Measurements from ENCODE around the gene LMNA.
A peak's percentile ranks its signal among the peaks of the same experiment; 100 is the strongest.
"Not testable (repeated sequence)": the region's sequence is repeated elsewhere in the genome, so short reads cannot be mapped to it uniquely, and the experiment has no call there.

LMNA gene

GRCh38 chr1:156121005-156121404 is 6.5 kb downstream of the LMNA start:
- DNase-seq (ENCODE audit: low read depth in 2 of 3, low spot score in 2 of 3) = not testable (repeated sequence)

GRCh38 chr1:156121457-156121856 is 6.9 kb downstream of the LMNA start:
- DNase-seq (ENCODE audit: low read depth in 2 of 3, low spot score in 2 of 3) = no peak

GRCh38 chr1:156122086-156122485 is 7.6 kb downstream of the LMNA start:
- DNase-seq (ENCODE audit: low read depth in 2 of 3, low spot score in 2 of 3) = no peak

GRCh38 chr1:156122519-156123355 is 8.2 kb downstream of the LMNA start:
- no peak for DNase-seq (ENCODE audit: low read depth in 2 of 3, low spot score in 2 of 3)

GRCh38 chr1:156123356-156124196 is 9.1 kb downstream of the LMNA start:
- no peak for DNase-seq (ENCODE audit: low read depth in 2 of 3, low spot score in 2 of 3)

GRCh38 chr1:156124557-156125483 is 10.3 kb downstream of the LMNA start:
- no peak for DNase-seq (ENCODE audit: low read depth in 2 of 3, low spot score in 2 of 3)

- not testable (repeated sequence) for DNase-seq (ENCODE audit: low read depth in 2 of 3, low spot score in 2 of 3)
Measured at GRCh38 chr1:156125544-156125943, 11.0 kb downstream of the LMNA start.

- peak in 1 of 3 experiments; percentile 64 for DNase-seq (ENCODE audit: low read depth in 2 of 3, low spot score in 2 of 3)
Measured at GRCh38 chr1:156126043-156126629, 11.6 kb downstream of the LMNA start.

- peak in 2 of 3 experiments; percentile 53 to 76 for DNase-seq (ENCODE audit: low read depth in 2 of 3, low spot score in 2 of 3)
Measured at GRCh38 chr1:156126630-156127534, 12.4 kb downstream of the LMNA start.

- DNase-seq (ENCODE audit: low read depth in 2 of 3, low spot score in 2 of 3) = no peak
Measured at GRCh38 chr1:156128308-156128653, 13.8 kb downstream of the LMNA start.

- no peak for DNase-seq (ENCODE audit: low read depth in 2 of 3, low spot score in 2 of 3)
Measured at GRCh38 chr1:156128654-156129597, 14.4 kb downstream of the LMNA start.

GRCh38 chr1:156129687-156130577 is 15.4 kb downstream of the LMNA start:
- DNase-seq (ENCODE audit: low read depth in 2 of 3, low spot score in 2 of 3) = peak in 2 of 3 experiments; percentile 78 to 86

- DNase-seq (ENCODE audit: low read depth in 2 of 3, low spot score in 2 of 3) = no peak
Measured at GRCh38 chr1:156130578-156130942, 16.0 kb downstream of the LMNA start.

GRCh38 chr1:156134716-156135435 is 20.4 kb downstream of the LMNA start:
- DNase-seq (ENCODE audit: low read depth in 2 of 3, low spot score in 2 of 3) = no peak

- no peak for DNase-seq (ENCODE audit: low read depth in 2 of 3, low spot score in 2 of 3)
Measured at GRCh38 chr1:156135930-156136871, 21.7 kb downstream of the LMNA start.

- no peak for DNase-seq (ENCODE audit: low read depth in 2 of 3, low spot score in 2 of 3)
Measured at GRCh38 chr1:156136970-156137483, 22.5 kb downstream of the LMNA start.
